Peyer's patch (tissue), 4 donors: ENCODE measurements around the gene SLC22A2. TPM values are rescaled to one million over a fixed set of nuclear protein-coding genes. Genes with fewer than 3 reads are reported as not detected.

Experiments used
- DNase-seq, 3 donors: peaks; one replicate each; pipeline ENCODE4 v3.0.0-alpha.2; 2017 to 2019
- H3K27ac ChIP-seq, 4 donors: fragments of 200-600 bp; sonication (generic); one replicate each; pipeline ENCODE4 v1.5.1; 2016 to 2019
- H3K27me3 ChIP-seq, 2 donors: fragments of 200-600 bp; sonication (generic); one replicate each; pipeline ENCODE4 v1.5.1; 2019
- H3K36me3 ChIP-seq, 3 donors: fragments of 200-600 bp; sonication (generic); one replicate each; pipeline ENCODE4 v1.5.1; 2016 to 2019
- H3K4me1 ChIP-seq, 4 donors: fragments of 200-600 bp; sonication (generic); one replicate each; pipeline ENCODE4 v1.5.1; 2016 to 2019
- H3K4me3 ChIP-seq, 4 donors: fragments of 200-600 bp; sonication (generic); 1 replicate in 3 of 4; 2 replicates in 1 of 4; pipeline ENCODE4 v1.5.1; 2016 to 2019; ENCODE audit warnings: mild to moderate bottlenecking in 1 of 4
- H3K9me3 ChIP-seq, 4 donors: fragments of 200-600 bp; sonication (generic); one replicate each; pipeline ENCODE4 v1.5.1; 2016 to 2019; ENCODE audit warnings: mild to moderate bottlenecking in 1 of 4
- CTCF ChIP-seq, 6 experiments: fragments of 450-650 bp in 4 of 6; fragments of 200-600 bp in 2 of 6; sonication (generic) in 1 of 6; IDR thresholded peaks; one replicate each; pipeline ENCODE4 v1.5.1; 2017 to 2019; ENCODE audit warnings: antibody characterized with exemption in 6 of 6, mild to moderate bottlenecking in 3 of 6, moderate library complexity in 1 of 6
- POLR2A ChIP-seq, 2 donors: fragments of 450-650 bp; IDR thresholded peaks; one replicate each; pipeline ENCODE4 v1.5.1; 2017; ENCODE audit warnings: antibody characterized with exemption in 2 of 2, mild to moderate bottlenecking in 2 of 2, moderate library complexity in 2 of 2
- total RNA-seq, 4 donors: library from RNA; depleted of rRNA; stranded (reverse); fragments of >200 nt; gene quantifications; one replicate each; pipeline ENCODE4 v1.1.0, GENCODE V29; 2016

The SLC22A2 gene
- total RNA-seq, 4 donors from 2014 or later = not detected

GRCh38 chr6:160260803-160261450 is 2.3 kb upstream of the SLC22A2 start:
- TF ChIP-seq CTCF (IDR thresholded peaks at IDR 0.05) = no peak
- no peak for TF ChIP-seq POLR2A (IDR thresholded peaks at IDR 0.05)
- DNase-seq = no peak

GRCh38 chr6:160260367-160260766 is 1.7 kb upstream of the SLC22A2 start:
- Histone ChIP-seq H3K4me3 (no peak overlapping the region), H3K27me3 (no peaks in the 10 kb centered on the region), H3K36me3 (no peaks in the 10 kb centered on the region), H3K9me3 (no peaks in the 10 kb centered on the region), H3K27ac (no peak overlapping the region), H3K4me1 (peaks cover 0 to 8% (median 0%) of the 10 kb centered on the region in 4 donors)
- no peak for TF ChIP-seq CTCF (IDR thresholded peaks at IDR 0.05)
- TF ChIP-seq POLR2A (IDR thresholded peaks at IDR 0.05) = no peak
- no peak for DNase-seq

More at GRCh38 chr6:160260803-160261450, 2.3 kb upstream of the SLC22A2 start:
- Histone ChIP-seq H3K4me1 (peaks cover 0 to 8% (median 0%) of the 10 kb centered on the region in 4 donors), H3K27me3 (no peaks in the 10 kb centered on the region), H3K9me3 (no peaks in the 10 kb centered on the region), H3K27ac (no peak overlapping the region), H3K4me3 (no peak overlapping the region), H3K36me3 (no peaks in the 10 kb centered on the region)

- Histone ChIP-seq H3K4me1 (peaks cover 0 to 8% (median 0%) of the 10 kb centered on the region in 4 donors), H3K9me3 (no peaks in the 10 kb centered on the region), H3K27ac (peak overlapping the region in 1 of 4 donors; percentile 18), H3K4me3 (no peak overlapping the region), H3K36me3 (no peaks in the 10 kb centered on the region), H3K27me3 (no peaks in the 10 kb centered on the region)
- no peak for DNase-seq
- TF ChIP-seq CTCF (IDR thresholded peaks at IDR 0.05) = no peak
- TF ChIP-seq POLR2A (IDR thresholded peaks at IDR 0.05) = no peak
These were observed 977 bp upstream of the SLC22A2 start for GRCh38 chr6:160259598-160259997.

GRCh38 chr6:160259143-160259425 is 463 bp upstream of the SLC22A2 start:
- DNase-seq = no peak
- peak overlapping the region in 1 of 4 donors; percentile 18 for H3K27ac ChIP-seq
- H3K9me3 ChIP-seq = no peaks in the 10 kb centered on the region
- no peaks in the 10 kb centered on the region for H3K36me3 ChIP-seq
- no peaks in the 10 kb centered on the region for H3K27me3 ChIP-seq
- TF ChIP-seq POLR2A (IDR thresholded peaks at IDR 0.05) (no peak), CTCF (IDR thresholded peaks at IDR 0.05) (no peak)
- no peak overlapping the region for H3K4me3 ChIP-seq
- H3K4me1 ChIP-seq = peaks cover 0 to 8% (median 0%) of the 10 kb centered on the region in 4 donors

GRCh38 chr6:160256445-160256844 is 2.2 kb downstream of the SLC22A2 start:
- Histone ChIP-seq H3K4me3 (no peak overlapping the region), H3K36me3 (no peaks in the 10 kb centered on the region), H3K4me1 (no peaks in the 10 kb centered on the region), H3K9me3 (no peaks in the 10 kb centered on the region), H3K27me3 (no peaks in the 10 kb centered on the region), H3K27ac (no peak overlapping the region)
- TF ChIP-seq POLR2A (IDR thresholded peaks at IDR 0.05) (no peak), CTCF (IDR thresholded peaks at IDR 0.05) (no peak)
- DNase-seq = no peak
